Measurements from ENCODE around the gene ZNF285. TPM values are rescaled to one million over a fixed set of nuclear protein-coding genes. Genes with fewer than 3 reads are reported as not detected.

Gene ZNF285
- total RNA-seq, 1 donor from 2014 or later, result 11.2 TPM

DNA sequence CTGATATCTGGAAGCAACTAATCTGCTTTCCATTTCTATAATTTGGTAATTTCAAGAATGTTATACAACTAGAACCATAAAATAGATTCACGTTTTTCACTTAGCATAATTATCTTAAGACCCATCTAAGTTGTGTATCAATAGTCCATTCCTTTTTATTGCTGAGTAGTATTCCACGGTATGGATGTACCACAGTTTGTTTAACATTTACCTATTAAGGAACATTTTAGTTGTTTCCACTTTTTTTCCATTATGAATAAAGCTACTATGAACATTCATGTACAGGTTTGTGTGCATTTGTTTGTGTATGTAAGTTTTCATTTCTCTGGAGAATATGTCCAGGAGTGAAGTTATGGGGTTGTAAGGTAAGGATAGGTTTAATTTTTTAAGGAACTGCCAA lies 26.6 kb downstream of the ZNF285 start:
- Mint-ChIP-seq H3K27ac (no peak overlapping the region), H3K9me3 (peaks cover 69% of the 10 kb centered on the region), H3K36me3 (no peaks in the 10 kb centered on the region), H3K4me1 (no peaks in the 10 kb centered on the region), H3K4me3 (no peak overlapping the region), H3K27me3 (ENCODE audit: low read depth) (no peaks in the 10 kb centered on the region)
- DNase-seq (ENCODE audit: low spot score in 2 of 2, unreplicated experiment in 2 of 2), result no peak
- TF ChIP-seq CTCF (IDR thresholded peaks at IDR 0.05; ENCODE audit: unreplicated experiment), result no peak

GRCh38 chr19:44371815-44372480 lies 29.5 kb downstream of the ZNF285 start:
- Mint-ChIP-seq H3K36me3 (no peaks in the 10 kb centered on the region), H3K27me3 (ENCODE audit: low read depth) (no peaks in the 10 kb centered on the region), H3K27ac (no peak overlapping the region), H3K4me1 (no peaks in the 10 kb centered on the region), H3K9me3 (peaks cover 60% of the 10 kb centered on the region), H3K4me3 (no peak overlapping the region)
- DNase-seq (ENCODE audit: low spot score in 2 of 2, unreplicated experiment in 2 of 2), result no peak
- no peak for TF ChIP-seq CTCF (IDR thresholded peaks at IDR 0.05; ENCODE audit: unreplicated experiment)

GRCh38 chr19:44367024-44367423 lies 34.4 kb downstream of the ZNF285 start:
- H3K27ac Mint-ChIP-seq, result no peak overlapping the region
- H3K27me3 Mint-ChIP-seq (ENCODE audit: low read depth), result peaks cover under 1% of the 10 kb centered on the region
- TF ChIP-seq CTCF (IDR thresholded peaks at IDR 0.05; ENCODE audit: unreplicated experiment), result no peak
- no peak for DNase-seq (ENCODE audit: low spot score in 2 of 2, unreplicated experiment in 2 of 2)
- H3K4me1 Mint-ChIP-seq, result no peaks in the 10 kb centered on the region
- peaks cover 29% of the 10 kb centered on the region for H3K9me3 Mint-ChIP-seq
- H3K36me3 Mint-ChIP-seq, result no peaks in the 10 kb centered on the region
- H3K4me3 Mint-ChIP-seq, result no peak overlapping the region

- Mint-ChIP-seq H3K4me1 (peaks cover 14% of the 10 kb centered on the region), H3K9me3 (peaks cover 54% of the 10 kb centered on the region), H3K27ac (peak within 1 kb of the TSS; percentile 92), H3K36me3 (peaks cover 35% of the 10 kb centered on the region), H3K27me3 (ENCODE audit: low read depth) (no peaks in the 10 kb centered on the region), H3K4me3 (peak within 1 kb of the TSS; percentile 89)
- DNase-seq (ENCODE audit: low spot score in 2 of 2, unreplicated experiment in 2 of 2), result peak; percentile 61 to 78
- no peak for TF ChIP-seq CTCF (IDR thresholded peaks at IDR 0.05; ENCODE audit: unreplicated experiment)
Measured at GRCh38 chr19:44356383-44357111, 44.9 kb downstream of the ZNF285 start, which contains the start of gene ZNF112. TSS of gene ZNF112 (minus strand) at chr19:44356680. CDS start at chr19:44340539, 16,141 bp downstream.

DNA sequence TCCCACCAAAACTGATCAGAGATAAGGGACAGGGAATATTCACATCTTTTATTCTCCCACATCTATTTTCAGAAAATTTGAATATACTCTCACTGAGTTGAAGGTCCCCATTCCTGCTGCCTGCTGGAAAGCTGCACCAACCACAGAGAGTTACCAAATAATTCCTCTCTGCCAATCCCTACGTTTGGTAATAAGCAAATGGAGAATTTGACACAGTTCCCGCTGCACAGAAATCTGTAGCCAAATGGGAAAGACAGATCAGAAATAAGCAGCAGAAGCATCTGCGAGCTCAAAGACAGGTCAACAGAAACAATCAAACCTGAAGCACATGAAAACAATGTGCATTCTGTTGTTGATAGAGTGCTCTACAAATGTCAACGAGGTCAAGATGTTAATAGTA lies 54.9 kb downstream of the ZNF285 start:
- peaks cover 66% of the 10 kb centered on the region for H3K9me3 Mint-ChIP-seq
- no peaks in the 10 kb centered on the region for H3K4me1 Mint-ChIP-seq
- DNase-seq (ENCODE audit: low spot score in 2 of 2, unreplicated experiment in 2 of 2), result no peak
- no peak overlapping the region for H3K4me3 Mint-ChIP-seq
- H3K36me3 Mint-ChIP-seq, result peaks cover 84% of the 10 kb centered on the region
- H3K27ac Mint-ChIP-seq, result no peak overlapping the region
- no peaks in the 10 kb centered on the region for H3K27me3 Mint-ChIP-seq (ENCODE audit: low read depth)
- no peak for TF ChIP-seq CTCF (IDR thresholded peaks at IDR 0.05; ENCODE audit: unreplicated experiment)
